HG03103 (cell line): Measurements from ENCODE around the gene DOCK2.

Source experiments
- ATAC-seq: cut with Tn5 transposase; IDR thresholded peaks from one replicate; pipeline ENCODE4 v1.9.1; 2021; ENCODE audit warnings: low read depth; ENCODE audit not compliant: unreplicated experiment

DOCK2 gene

DNA sequence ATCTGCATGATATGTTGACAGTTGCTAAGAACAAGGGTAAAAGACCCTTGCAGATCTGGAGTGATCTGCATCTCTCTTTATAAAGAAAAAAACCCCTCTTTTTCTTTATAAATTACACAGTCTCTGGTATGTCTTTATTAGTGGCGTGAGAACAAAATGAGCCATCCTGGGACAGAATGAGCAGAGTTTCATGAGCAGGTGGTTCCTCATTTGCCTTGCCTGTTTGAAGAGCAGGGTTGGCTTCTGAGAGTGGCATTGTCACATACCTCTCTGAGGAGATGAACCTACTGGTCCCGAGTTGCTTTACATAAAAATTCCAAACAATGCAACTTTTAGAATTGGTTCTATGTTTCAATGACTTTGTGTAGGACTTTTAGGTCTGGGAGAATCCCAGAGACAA lies 249.0 kb downstream of the DOCK2 start:
- ATAC-seq = peak; percentile 51

- no peak for ATAC-seq
These were observed 249.6 kb downstream of the DOCK2 start for GRCh38 chr5:169886677-169887076.

DNA sequence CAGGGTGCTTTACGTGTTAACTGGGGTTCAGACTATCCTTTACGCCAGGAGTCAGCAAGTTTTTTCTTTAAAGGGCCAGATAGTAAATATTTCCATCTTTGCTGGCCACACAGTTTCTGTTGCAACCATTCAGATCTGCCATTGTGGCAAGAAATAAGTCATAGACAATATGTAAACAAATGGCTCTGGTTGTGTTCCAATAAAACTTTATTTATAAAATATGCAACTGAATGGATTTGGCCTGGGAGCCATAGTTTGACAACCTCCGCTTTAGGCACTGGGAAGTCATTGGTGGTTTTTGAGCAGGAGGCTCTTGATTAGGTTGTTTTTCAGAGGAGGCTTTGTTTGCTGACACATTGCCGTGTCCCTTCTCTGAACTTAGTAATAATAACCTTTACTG lies 252.5 kb downstream of the DOCK2 start:
- ATAC-seq = no peak

GRCh38 chr5:169893010-169893409 lies 255.9 kb downstream of the DOCK2 start:
- ATAC-seq = no peak

DNA sequence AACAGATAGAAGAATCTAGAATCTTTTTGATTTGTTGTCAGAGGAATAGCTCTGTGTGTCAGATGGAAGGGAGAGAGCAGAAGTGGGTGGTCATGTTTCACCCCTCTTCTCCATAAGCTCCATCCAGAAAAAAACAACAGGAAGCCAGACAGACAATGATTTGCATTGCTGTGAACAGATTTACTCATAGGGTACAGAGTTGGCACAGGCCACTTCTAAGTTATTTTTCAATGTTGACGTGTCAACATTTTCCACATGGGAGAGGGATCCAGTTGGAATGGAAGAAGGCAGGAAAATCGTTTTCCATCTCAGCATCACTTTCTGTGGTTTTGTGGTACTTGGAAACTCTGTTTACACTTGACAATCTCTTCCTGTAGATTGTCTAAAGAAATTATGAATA lies 256.5 kb downstream of the DOCK2 start:
- no peak for ATAC-seq

DNA sequence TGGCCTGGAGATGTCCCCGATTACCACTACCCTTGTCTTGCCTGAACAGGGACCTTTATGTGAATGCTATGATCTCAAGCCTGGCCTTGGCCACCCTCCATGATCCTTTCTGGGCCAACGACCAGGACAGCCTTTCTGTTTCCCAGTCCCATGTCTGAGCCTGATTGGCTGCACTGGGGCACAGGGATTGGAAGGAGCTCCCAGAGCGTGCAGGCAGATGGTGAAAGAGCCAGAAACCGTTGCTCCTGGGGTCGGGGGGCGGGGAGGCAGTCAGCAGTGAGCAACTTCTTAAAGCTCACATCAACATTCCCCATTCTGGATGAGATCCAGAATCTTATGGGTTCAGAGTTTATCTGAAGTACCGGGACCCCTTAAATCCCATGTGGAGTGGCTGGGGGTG lies 258.9 kb downstream of the DOCK2 start:
- no peak for ATAC-seq

DNA sequence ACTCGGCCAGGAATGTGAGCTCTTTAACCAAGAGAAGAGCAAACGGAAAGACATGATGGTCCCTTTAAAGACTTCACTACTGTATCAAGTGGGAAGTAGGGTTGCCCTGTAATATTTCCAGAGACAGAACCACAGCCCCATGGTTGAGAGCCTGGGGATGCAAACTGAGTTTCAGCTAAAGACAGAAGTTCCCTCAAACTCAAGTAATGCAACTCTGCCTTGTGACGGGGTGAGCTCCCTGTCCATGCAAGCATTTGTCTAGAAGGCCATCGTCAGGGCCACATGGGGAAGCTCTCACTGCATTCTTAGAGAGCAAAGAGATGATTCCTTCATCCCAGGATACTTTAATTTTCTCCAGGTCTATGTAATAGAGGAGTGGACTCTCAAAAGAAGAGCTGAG lies 260.4 kb downstream of the DOCK2 start:
- ATAC-seq = no peak

DNA sequence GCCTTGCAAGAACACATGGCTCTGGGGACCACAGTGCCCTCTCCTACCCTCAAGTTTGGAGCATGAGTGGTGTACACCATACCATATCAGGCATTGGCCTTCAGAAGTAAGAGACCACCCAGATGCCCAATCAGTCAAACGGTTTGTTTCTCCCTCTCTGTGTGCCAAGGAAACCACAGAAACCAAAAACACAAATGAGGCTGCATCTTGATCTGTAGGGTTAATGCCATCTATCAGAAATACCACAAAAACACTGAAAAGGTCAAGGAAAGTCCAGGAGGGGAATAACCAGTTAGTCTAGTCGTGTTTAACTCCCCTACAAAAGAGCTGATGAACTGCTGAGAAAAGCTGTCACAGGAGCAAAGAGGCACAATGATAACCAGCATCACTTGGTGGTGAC lies 264.8 kb downstream of the DOCK2 start:
- no peak for ATAC-seq

DNA sequence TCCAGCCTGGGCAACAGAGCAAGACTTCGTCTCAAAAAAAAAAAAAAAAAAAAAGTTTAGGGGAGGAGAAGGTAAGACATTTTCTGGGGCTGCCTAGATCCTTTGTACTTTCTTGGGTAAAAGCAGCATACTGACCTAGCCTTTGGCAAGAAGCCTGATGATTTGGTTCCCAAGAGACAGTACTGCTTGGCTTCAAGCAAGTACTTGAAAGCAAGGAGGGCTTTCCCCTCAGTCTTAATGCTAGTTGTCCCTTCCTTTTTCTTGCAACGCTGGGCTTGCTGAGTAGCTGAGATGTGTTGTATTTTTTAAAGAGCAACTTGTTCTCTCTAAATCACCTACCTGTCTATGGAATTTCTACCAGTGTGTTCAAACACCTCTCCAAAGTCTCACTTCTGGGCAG lies 267.0 kb downstream of the DOCK2 start:
- no peak for ATAC-seq

GRCh38 chr5:169904508-169904907 lies 267.4 kb downstream of the DOCK2 start:
- no peak for ATAC-seq

- ATAC-seq = no peak
These were observed 267.9 kb downstream of the DOCK2 start for GRCh38 chr5:169905017-169905416.

- no peak for ATAC-seq
These were observed 269.9 kb downstream of the DOCK2 start for GRCh38 chr5:169906745-169907649.

DNA sequence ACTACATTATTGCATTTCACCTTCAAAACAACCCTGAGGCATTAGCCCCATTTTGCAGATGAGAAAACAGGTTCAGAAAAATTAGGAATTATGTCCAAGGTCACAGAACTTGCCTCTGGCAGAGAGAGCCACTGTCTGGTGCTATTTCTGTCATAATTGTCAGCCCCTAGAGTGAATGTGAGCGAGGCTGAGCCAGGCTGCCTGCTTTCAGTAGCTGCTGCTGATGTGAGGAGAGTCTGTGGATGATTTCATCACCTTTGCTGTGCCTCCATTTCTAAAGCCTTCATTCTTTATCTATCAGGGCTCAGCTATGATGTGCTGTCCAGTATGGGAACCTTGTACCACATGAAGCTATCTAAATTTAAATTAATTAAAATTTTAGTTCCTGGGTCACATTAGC lies 271.8 kb downstream of the DOCK2 start:
- no peak for ATAC-seq

DNA sequence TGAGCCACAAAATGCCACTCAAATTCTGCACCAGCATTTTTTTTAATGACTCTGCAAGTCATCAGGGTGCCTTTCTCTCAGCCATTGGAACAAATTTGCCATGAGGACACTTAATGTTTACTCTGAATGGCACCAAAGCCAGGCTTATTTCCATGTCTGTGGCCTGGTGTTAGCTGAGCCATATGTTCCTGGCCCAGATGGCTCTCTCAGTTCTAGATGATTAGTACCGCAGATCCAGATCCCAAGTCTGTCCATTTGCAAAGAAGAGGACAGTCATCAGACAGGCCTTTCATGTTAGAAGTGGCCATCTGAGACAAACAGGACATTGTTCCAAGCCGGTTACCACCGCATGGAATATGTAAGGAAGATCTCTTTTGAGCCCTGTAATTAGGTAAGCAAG lies 272.9 kb downstream of the DOCK2 start:
- ATAC-seq = no peak

DNA sequence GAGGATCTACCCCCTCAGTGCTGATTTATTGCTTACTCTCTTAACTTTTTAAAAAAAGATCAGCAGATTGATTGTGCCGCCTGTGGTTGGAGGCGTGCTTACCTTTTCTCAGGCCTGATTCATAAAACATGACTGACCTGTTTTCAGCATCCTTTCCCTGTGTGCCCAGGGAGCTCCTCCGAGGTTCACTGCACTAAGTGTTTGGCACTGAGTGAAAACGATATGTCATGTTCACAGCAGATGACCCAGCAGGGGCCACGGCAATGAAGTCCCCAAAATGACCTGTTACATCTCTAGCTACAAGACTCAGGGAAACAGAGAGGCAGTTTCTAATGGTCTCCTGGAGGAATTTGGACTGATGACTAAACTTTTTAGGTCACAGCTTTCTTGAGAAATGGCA lies 273.3 kb downstream of the DOCK2 start:
- ATAC-seq = no peak

DNA sequence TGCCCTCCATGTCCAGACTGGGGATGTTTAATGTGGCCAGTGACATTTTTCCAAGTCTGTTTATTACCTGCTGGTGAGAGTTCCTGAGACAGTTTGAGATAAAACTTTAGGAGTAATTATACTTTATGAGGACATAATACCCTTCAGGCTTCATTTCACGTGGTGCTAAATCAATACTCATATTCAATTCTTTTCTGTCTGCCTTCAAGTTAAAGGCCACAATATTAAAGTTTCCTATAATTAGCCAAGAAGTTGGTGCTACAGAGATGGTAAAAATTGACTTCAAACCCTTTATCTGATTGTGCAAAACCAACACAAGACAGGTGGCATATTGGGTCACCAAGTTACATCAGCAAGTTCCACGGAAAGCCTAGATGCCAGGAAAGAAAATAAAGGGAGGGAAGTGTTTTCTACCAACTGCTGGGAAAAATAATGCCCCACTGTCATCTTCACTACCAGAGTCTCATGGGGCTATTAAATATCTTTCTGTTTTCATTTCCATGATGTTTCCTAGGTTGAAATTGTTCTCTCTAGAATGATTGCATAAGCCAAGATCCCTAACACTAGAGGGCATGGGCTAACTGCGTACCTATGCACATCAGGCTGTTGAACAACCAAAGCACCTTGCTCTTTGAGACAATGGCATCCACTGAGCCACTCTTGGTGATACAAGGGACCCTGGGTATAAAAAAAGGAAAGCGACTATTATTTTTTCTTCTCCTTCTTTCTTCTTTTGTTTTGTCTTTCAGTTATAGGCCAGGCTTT lies 274.6 kb downstream of the DOCK2 start:
- no peak for ATAC-seq

GRCh38 chr5:169913479-169913878 lies 276.4 kb downstream of the DOCK2 start:
- no peak for ATAC-seq

GRCh38 chr5:169914766-169915165 lies 277.7 kb downstream of the DOCK2 start:
- no peak for ATAC-seq

GRCh38 chr5:169917500-169917899 lies 280.4 kb downstream of the DOCK2 start:
- no peak for ATAC-seq

DNA sequence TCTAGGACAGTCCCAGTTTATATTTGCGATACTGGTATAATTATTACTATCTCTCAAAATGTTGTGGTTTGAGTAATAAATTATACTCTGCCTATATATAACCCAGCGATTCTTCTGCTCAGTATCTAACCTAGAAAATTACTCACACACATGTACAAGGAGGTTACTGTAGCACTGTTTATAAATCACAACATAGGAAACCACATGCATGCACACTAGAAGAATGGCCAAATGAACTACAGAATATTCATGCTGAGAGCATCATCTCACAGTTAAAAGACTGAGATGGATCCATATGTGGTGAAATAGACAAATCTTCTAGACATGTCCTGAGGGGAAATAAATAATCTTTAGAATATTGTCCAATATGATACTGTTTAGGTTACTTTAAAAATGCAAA lies 281.2 kb downstream of the DOCK2 start:
- no peak for ATAC-seq

- ATAC-seq = no peak
These were observed 283.4 kb downstream of the DOCK2 start for GRCh38 chr5:169920474-169920873.

GRCh38 chr5:169921384-169921783 lies 284.3 kb downstream of the DOCK2 start:
- ATAC-seq = no peak
